GM18870 (cell line): Measurements from ENCODE around the gene ARAP3.
"Not testable (repeated sequence)": the region's sequence is repeated elsewhere in the genome, so short reads cannot be mapped to it uniquely, and the experiment has no call there.

Source experiments
- ATAC-seq: cut with Tn5 transposase; IDR thresholded peaks from one replicate; pipeline ENCODE4 v1.9.1; 2021; ENCODE audit warnings: moderate library complexity; ENCODE audit not compliant: unreplicated experiment

ARAP3 gene

DNA sequence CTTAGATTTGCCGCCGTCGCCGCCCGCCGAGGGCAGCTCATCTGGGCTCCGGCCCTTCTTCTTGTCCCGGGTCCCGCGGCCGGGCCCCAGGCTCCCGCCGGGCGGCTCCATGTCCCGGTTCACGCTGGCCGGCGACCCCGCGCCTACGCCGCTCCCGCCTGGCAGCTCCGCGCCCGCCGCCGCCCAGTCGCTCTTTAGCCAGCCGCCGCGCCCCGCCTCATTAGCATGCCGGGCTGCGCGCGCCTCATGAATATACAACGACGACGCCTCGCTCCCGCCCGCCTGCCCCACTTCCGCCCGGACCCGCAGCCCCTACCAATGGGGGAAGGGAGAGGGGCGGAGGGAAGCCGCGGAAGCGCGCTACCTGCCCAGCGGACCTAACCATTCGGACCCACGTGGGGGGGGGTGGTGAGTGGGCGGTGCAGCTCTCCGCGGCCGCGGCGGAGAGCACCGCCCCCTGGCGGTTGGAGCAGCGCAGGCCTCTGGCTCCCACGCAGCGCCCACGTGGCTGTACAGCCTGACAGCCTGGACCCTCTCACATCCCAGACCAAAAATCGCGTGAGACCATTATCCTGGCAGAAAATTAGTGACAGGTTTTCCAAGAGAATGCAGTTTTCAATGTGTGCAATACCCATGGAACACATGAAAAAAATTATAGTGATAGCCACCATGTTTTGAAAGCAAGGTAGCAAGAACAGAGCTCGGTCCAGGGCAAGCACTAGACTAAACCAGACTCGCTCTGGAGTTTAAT lies 63.1 kb downstream of the ARAP3 start, which contains the start of gene DIAPH1:
DIAPH1 (minus strand) TSS at position 197 of the 751 bp plus-strand sequence; CDS start at position 111, 86 bp downstream.
- ATAC-seq: peak; percentile 45

DNA sequence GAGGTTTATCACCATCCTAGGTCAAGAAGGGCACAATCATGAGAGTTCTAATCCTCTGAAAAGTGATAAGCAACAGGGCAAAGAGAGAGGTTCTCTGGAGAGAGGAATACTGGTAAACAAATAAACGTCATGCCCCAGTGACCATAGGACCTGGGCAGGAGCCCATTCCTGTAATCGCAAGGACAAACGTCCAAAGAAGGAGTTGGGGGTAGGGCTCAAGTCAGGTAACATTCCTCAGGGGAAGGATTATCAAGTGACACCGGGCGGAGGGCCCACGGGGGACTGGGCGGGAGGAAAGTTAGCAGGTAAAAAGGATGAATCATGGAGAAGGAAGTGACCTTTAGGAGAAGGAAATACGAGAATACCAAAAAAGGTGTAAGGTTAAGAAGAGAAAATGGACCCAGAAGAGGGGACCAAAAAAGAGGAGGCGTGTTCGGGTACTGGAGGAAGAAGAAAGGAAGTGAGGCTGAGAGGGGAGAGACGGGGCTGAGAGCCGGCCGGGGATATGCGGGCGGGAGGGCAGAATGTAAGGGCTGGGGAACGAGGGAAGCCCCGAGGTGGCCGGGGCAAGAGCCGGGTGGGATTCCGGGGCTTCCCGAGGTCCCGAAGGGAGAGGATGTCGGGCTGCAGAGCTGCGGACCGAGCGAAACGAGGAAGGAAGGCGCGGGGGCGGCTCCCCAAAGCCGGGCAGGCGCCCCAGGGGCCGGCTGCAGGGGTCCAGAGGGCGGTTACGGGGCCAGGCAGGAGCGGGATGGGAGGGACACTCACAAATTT lies 63.8 kb downstream of the ARAP3 start:
- ATAC-seq: peak; percentile 25

DNA sequence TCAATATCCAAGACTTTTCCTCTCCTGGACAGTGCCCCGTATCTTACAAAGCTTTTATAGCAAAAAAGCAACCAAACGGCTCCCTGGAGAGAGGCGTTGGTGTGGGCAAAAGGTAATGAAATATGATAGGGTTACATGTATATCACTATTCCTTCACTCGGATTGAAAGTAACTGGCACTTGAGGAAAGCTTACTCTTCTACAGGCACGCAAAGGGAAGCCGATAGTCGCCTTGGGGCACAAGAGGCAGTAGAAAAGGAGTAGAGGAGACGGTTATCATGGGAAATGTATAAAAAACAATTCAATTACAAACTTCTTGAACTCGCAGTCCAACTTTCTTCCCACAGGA lies 64.4 kb downstream of the ARAP3 start:
- no peak for ATAC-seq

DNA sequence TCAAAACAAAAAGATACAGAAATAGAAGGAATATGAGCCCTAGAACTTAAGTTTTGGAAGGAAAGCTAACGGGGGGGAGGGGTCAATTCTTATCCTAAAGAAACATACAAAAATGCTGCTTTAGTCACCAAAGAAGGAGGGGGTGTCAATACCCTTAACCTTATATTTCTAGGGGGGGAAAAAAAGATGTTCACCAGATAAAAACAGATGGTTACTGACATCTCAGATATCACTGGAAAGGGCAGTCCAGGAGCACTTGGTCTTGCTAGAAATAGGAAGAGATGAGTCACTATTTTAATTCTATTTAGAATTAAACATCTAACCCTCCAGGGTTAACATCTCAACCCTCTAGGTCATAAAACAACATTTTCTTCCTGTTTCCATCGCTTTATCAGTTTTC lies 64.9 kb downstream of the ARAP3 start:
- ATAC-seq: no peak

DNA sequence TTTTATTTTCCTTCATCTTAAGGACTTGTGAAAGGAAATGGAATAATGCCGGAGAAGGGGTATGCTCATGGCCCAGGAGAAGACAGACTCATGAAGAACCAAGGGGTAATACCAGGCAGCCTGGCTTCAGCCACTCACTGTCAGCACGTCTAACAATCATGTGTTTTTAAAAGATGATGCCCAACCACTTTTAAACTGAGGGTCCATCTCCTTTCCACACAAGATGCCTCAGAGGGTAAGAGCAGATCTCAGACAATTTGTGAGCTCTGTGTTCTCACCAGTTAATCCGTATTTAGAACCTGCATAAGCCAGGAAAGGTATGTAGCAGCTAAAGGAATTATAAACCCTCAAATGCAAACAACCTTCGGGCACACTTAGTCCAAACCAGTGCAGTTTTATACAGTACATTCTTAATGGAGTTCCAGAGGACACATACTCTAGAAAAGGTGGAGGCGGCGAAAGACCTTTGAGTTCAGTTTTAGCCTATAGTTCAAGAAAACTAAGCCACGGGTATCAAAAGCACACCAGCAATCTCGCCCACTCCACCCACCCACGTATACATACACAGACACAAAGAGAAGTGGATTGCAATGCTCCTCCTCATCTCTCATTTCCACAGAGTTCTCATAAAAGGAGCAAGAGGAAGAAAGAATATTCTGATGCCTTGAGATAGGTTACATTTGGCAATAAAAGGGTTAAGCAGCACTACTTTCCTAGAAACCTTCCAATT lies 65.9 kb downstream of the ARAP3 start:
- no peak for ATAC-seq

DNA sequence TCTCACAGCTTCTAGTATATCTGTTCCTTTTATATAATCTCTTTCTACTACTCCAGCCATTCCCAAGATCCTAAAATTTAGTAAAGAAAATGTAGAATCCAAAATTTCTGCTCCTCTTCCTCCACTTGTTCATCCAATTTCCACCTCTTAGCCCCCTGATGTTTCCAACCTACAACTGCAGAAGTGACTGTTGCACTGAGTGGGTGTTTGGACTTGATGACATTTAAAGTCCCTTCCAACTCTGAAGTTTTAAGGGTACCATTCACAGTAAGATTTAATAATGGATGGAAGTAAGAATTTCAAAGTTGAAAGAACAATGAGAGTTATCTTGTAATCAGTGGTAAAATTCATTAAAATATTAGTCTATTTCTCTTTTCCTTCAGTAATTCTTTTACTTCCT lies 68.7 kb downstream of the ARAP3 start:
- no peak for ATAC-seq

DNA sequence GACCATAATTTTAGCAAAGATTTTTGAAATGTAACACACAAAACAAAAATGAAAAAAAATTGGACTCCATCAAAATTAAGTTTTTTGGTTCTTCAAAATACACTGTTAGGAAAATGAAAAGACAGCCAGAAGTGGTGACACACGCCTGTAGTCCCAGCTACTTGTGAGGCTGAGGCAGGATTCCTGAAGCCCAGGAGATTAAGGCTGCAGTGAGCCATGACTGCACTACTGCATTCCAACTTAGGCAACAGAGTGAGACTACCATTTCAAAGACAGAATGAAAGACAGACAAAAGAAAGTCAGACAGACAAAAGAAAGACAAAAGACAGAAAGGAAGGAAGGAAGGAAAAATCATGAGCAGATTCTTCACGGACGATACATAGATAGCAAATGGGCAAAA lies 70.7 kb downstream of the ARAP3 start:
- ATAC-seq: no peak

DNA sequence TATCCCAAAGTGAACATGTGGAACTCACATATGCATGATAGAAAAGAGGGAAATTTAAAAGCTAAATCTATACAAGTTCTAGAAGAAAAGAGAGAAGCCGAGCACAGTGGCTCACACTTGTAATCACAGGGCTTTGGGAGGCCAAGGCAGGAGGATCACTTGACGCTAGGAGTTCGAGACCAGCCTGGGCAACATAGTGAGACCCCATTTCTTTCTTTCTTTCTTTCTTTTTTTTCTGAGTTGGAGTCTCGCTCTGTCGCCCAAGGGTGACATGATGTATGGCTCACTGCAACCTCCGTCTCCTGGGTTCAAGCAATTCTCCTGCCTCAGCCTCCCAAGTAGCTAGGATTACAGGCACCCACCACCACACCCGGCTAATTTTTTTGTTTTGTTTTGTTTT lies 72.1 kb downstream of the ARAP3 start:
- not testable (repeated sequence) for ATAC-seq

DNA sequence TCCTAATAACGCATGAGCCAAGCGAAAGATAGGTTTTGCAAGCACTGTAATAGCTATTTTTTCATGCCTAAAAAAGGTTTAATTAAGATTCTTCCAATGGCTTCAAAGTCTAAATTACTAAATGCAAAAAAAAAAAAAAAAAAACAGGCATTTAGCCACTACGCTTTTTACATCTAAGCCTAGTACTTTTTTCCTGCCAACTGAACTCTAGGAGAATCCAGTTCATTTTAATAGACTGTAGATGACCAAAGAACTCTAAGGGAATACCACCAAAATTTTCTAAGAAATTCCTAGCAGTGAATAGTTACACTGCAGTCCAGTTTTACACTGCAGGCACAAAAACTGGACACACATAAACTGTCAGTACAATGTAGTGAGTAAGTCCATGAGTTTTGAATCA lies 73.0 kb downstream of the ARAP3 start:
- no peak for ATAC-seq

DNA sequence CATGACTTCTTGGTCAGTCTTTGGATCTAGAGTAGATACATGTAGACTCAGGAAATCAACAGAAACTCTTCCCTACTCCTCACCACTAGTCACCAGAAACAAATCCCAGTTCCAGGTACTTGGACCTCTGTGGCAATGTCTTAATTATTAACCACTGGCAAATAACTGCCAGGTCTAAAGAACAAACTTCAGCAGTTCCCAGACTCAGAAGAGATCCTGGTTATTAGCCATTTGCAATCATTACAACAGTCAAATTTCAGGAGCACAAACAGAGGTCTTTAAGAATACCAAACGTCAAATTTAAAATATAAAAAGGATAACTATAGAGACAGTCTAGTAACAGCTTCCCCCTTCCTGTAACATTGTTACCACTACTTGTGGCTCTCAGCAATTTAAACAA lies 73.5 kb downstream of the ARAP3 start:
- no peak for ATAC-seq

DNA sequence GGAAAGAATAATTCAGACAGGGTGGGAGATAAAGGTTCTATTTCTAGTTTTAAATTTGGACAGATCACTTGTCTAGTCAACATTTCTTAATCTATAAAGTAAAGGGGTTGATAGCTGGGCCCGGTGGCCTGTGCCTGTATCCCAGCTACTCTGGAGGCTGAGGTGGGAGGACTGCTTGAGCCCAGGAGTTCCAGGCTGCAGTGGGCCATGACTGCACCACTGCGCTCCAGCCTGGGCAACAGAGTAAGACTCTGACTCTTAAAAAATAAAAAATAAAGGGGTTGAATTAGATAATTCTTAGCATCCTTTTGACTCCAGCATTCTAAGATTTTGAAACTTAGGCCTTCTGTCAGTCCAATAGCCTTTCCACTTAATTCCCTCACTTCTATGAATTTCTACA lies 74.0 kb downstream of the ARAP3 start:
- no peak for ATAC-seq

DNA sequence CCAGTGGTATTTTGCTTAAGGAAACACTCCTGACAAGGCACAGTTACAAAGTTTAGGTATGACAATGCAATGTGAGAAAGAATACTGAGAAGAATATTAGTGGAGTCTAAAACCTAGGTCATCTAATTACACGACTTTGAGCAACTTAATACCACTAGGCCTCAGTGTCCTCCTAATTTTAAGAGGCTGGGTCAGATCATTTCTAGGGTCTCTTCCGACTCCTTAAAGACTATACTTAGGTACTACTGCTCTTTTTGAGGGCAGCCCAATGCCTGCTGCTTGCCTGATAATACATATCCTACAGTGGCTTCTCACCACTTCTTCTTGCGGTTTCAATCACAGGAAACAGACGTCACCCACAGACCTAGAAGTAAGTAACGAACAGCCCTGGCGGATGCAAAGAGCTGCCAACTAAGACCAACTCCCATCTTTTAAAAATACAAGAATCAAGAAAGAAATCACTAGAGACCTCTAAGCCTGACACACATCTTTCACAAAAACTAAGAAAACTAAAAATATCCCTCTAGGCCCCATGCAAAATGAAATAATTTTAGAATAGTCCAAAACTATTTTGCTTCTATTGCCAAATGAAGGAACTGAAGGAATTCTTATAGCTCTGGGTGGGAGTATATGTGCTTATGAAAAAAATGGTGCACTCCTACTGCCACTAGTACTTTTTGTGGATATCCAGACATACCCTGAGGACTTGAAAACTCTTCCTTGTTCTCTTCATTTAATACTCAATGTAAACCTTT lies 76.3 kb downstream of the ARAP3 start:
- ATAC-seq: peak; percentile 91

DNA sequence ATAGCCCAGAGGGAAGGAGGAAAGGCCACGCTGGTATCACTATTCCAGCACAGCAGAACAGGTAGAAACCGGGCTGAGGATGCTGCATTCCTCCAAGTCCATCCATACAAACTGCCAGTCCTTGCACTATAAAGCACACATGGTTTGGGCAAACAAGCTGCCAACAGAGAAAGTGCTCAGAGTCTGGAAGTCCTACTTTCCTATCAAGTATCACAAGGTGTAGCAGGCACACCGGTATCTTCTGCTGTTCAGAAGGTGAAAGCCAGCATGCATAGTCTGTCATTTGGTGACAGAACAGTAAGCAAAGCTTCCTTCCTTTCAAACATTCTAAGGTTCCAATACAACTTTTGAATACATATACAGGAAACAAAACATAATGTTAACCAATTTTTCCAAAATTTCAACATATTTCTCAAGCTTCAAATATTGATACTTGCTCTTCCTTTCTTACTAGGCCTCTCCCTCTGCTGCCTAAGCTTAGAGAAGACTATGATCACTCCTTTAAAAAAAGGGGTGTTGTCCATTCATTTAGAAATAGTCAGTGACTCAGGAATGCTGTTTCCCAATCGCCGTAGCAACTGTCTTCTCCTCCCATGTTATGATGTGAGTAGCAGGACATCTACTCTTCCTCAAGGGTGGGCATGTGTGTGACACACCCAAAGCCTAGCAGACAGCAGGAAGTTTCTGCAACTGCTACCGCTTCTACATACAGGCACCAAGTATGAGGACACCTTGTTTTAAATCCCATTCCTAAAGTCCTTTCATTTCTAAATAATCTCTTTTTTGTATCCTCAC lies 77.9 kb downstream of the ARAP3 start:
- no peak for ATAC-seq
